HCT116 (cell line): ENCODE results near the gene EPC1. TPM values are rescaled to one million over a fixed set of nuclear protein-coding genes. Genes with fewer than 3 reads are reported as not detected.
A peak's percentile ranks its signal among the peaks of the same experiment; 100 is the strongest.

Experiments
- EGR1 ChIP-seq: IDR thresholded peaks from 2 replicates; pipeline ENCODE4 v1.6.1; 2012; ENCODE audit warnings: low read depth
- EZH2 ChIP-seq: fragments of 200-600 bp; sonication (generic); IDR thresholded peaks from 2 replicates; pipeline ENCODE4 v1.6.1; 2017; ENCODE audit warnings: antibody characterized with exemption, mixed run types
- EZH2phosphoT487 ChIP-seq: fragments of 200-600 bp; IDR thresholded peaks from 2 replicates; pipeline ENCODE4 v1.6.1; 2018; ENCODE audit warnings: antibody characterized with exemption, borderline replicate concordance
- POLR2A ChIP-seq: IDR thresholded peaks from 2 replicates; pipeline ENCODE4 v1.7.0; 2011; ENCODE audit warnings: borderline replicate concordance; ENCODE audit not compliant: insufficient read depth, insufficient read length; ENCODE audit errors: extremely low read depth
- SRF ChIP-seq: IDR thresholded peaks from 2 replicates; pipeline ENCODE4 v1.6.1; 2012; ENCODE audit warnings: low read depth
- TCF7L2 ChIP-seq: IDR thresholded peaks from 2 replicates; pipeline ENCODE4 v1.7.0; 2011; ENCODE audit warnings: borderline replicate concordance, inconsistent platforms; ENCODE audit not compliant: insufficient read depth, insufficient read length; ENCODE audit errors: extremely low read depth
- ZNF274 ChIP-seq: fragments of 200-500 bp; sonication (Bioruptor generic); IDR thresholded peaks from 2 replicates; pipeline ENCODE4 v1.6.1; 2014; ENCODE audit warnings: mild to moderate bottlenecking, low read depth, low read length, inconsistent platforms
- total RNA-seq: library from RNA; stranded (reverse); gene quantifications from one replicate; pipeline ENCODE4 v1.2.1, GENCODE V29; 2021; ENCODE audit not compliant: unreplicated experiment
- TF ChIP-seq, protein P1 (sequence below): IDR thresholded peaks from 2 replicates; pipeline ENCODE4 v1.6.1; 2011; ENCODE audit warnings: mild to moderate bottlenecking, low read length, moderate library complexity; ENCODE audit not compliant: insufficient replicate concordance; ENCODE audit errors: extremely low read depth
- TF ChIP-seq, protein P2 (sequence below): IDR thresholded peaks from 2 replicates; pipeline ENCODE4 v1.6.1; 2012; ENCODE audit warnings: low read depth
- TF ChIP-seq, protein P3 (sequence below), 3 experiments: fragments of 200-600 bp in 1 of 3; sonication (generic) in 1 of 3; IDR thresholded peaks in 2 of 3; conservative IDR thresholded peaks in 1 of 3; 2 replicates each; pipeline ENCODE4 v1.5.1; 2012 to 2017; ENCODE audit warnings: low read depth in 2 of 3, low read length in 2 of 3, antibody characterized with exemption in 1 of 3, borderline replicate concordance in 1 of 3, control low read depth in 1 of 3, mild to moderate bottlenecking in 1 of 3, mixed read lengths in 1 of 3, mixed run types in 1 of 3, moderate library complexity in 1 of 3; ENCODE audit not compliant: insufficient read depth in 1 of 3

Gene EPC1
- total RNA-seq, 1 experiment from 2014 or later = 20.1 TPM

DNA sequence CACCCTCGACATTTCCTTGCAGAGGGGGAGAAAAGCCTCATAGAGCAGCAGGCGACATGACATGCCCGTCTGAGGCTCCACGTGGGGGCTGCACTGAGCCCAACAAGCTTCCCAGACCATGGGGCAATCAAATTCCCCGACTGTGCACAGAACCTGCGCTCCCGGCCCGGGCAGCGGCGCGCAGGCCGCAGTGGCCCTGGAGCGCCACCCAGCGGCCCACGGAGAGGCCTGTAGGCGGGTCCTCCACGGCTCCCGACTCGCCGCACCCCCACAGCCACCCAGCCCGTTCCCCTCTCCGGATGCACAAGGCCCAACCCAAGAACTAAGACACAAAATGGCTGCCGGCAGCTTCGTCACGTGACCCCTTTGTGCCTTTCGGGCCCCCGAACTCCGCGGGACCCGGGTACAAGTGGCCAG, 816 bp downstream of the EPC1 start (continued):
- TF ChIP-seq, protein P1, sequence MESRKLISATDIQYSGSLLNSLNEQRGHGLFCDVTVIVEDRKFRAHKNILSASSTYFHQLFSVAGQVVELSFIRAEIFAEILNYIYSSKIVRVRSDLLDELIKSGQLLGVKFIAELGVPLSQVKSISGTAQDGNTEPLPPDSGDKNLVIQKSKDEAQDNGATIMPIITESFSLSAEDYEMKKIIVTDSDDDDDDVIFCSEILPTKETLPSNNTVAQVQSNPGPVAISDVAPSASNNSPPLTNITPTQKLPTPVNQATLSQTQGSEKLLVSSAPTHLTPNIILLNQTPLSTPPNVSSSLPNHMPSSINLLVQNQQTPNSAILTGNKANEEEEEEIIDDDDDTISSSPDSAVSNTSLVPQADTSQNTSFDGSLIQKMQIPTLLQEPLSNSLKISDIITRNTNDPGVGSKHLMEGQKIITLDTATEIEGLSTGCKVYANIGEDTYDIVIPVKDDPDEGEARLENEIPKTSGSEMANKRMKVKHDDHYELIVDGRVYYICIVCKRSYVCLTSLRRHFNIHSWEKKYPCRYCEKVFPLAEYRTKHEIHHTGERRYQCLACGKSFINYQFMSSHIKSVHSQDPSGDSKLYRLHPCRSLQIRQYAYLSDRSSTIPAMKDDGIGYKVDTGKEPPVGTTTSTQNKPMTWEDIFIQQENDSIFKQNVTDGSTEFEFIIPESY = no peak
- no peak for TF ChIP-seq EZH2
- TF ChIP-seq, protein P2, sequence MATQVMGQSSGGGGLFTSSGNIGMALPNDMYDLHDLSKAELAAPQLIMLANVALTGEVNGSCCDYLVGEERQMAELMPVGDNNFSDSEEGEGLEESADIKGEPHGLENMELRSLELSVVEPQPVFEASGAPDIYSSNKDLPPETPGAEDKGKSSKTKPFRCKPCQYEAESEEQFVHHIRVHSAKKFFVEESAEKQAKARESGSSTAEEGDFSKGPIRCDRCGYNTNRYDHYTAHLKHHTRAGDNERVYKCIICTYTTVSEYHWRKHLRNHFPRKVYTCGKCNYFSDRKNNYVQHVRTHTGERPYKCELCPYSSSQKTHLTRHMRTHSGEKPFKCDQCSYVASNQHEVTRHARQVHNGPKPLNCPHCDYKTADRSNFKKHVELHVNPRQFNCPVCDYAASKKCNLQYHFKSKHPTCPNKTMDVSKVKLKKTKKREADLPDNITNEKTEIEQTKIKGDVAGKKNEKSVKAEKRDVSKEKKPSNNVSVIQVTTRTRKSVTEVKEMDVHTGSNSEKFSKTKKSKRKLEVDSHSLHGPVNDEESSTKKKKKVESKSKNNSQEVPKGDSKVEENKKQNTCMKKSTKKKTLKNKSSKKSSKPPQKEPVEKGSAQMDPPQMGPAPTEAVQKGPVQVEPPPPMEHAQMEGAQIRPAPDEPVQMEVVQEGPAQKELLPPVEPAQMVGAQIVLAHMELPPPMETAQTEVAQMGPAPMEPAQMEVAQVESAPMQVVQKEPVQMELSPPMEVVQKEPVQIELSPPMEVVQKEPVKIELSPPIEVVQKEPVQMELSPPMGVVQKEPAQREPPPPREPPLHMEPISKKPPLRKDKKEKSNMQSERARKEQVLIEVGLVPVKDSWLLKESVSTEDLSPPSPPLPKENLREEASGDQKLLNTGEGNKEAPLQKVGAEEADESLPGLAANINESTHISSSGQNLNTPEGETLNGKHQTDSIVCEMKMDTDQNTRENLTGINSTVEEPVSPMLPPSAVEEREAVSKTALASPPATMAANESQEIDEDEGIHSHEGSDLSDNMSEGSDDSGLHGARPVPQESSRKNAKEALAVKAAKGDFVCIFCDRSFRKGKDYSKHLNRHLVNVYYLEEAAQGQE = no peak
- peak; percentile 65 for TF ChIP-seq EGR1
- TF ChIP-seq, protein P3, sequence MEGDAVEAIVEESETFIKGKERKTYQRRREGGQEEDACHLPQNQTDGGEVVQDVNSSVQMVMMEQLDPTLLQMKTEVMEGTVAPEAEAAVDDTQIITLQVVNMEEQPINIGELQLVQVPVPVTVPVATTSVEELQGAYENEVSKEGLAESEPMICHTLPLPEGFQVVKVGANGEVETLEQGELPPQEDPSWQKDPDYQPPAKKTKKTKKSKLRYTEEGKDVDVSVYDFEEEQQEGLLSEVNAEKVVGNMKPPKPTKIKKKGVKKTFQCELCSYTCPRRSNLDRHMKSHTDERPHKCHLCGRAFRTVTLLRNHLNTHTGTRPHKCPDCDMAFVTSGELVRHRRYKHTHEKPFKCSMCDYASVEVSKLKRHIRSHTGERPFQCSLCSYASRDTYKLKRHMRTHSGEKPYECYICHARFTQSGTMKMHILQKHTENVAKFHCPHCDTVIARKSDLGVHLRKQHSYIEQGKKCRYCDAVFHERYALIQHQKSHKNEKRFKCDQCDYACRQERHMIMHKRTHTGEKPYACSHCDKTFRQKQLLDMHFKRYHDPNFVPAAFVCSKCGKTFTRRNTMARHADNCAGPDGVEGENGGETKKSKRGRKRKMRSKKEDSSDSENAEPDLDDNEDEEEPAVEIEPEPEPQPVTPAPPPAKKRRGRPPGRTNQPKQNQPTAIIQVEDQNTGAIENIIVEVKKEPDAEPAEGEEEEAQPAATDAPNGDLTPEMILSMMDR (IDR thresholded peaks at IDR 0.05 in 2 of 3, conservative IDR thresholded peaks at IDR 0.05 in 1 of 3; ENCODE audit: borderline replicate concordance in 1 of 3, insufficient read depth in 1 of 3, low read depth in 2 of 3, low read length in 2 of 3) = peak; percentile 92 to 98 (median 92)
- TF ChIP-seq EZH2phosphoT487 = no peak
- TF ChIP-seq TCF7L2 = peak; percentile 6
- TF ChIP-seq SRF = no peak
- no peak for TF ChIP-seq POLR2A
- TF ChIP-seq ZNF274 = no peak
